DMS 273 (cell line): ENCODE data around the gene ERMAP.

Source experiments
- DNase-seq: peaks from one replicate; lab custom pipeline; 2025; ENCODE audit not compliant: unreplicated experiment; lab: John Stamatoyannopoulos, UW

Gene ERMAP

GRCh38 chr1:42816585-42817439 is at the start of gene ERMAP, which contains the start of gene SVBP:
Gene ERMAP, plus strand, starts transcription at chr1:42817122. Its CDS starts 13,327 bp downstream, at chr1:42830449.
Gene SVBP, minus strand, starts transcription at chr1:42817397. Its CDS starts 853 bp downstream, at chr1:42816544.
- peak; percentile 96 for DNase-seq

GRCh38 chr1:42767510-42768000 is 49.4 kb upstream of the ERMAP start:
- DNase-seq, result no peak

GRCh38 chr1:42768172-42768571 is 48.8 kb upstream of the ERMAP start:
- DNase-seq, result no peak

GRCh38 chr1:42769811-42770210 is 47.1 kb upstream of the ERMAP start:
- DNase-seq, result no peak

GRCh38 chr1:42773420-42773819 is 43.5 kb upstream of the ERMAP start:
- DNase-seq, result no peak

- DNase-seq, result no peak
These were observed 41.9 kb upstream of the ERMAP start for GRCh38 chr1:42774928-42775526.

- no peak for DNase-seq
These were observed 40.4 kb upstream of the ERMAP start for GRCh38 chr1:42776502-42776901.

GRCh38 chr1:42777852-42778251 is 39.1 kb upstream of the ERMAP start:
- peak; percentile 75 for DNase-seq

GRCh38 chr1:42779725-42780124 is 37.2 kb upstream of the ERMAP start:
- DNase-seq, result no peak

- DNase-seq, result no peak
These were observed 36.7 kb upstream of the ERMAP start for GRCh38 chr1:42780176-42780575.

- DNase-seq, result no peak
These were observed 33.8 kb upstream of the ERMAP start for GRCh38 chr1:42783092-42783491.

- no peak for DNase-seq
These were observed 32.4 kb upstream of the ERMAP start for GRCh38 chr1:42784547-42784945.

GRCh38 chr1:42784946-42785693 is 31.8 kb upstream of the ERMAP start, which contains the start of gene TMEM269:
Gene TMEM269, plus strand, starts transcription at chr1:42784991. Its CDS starts 4,903 bp downstream, at chr1:42789894.
- no peak for DNase-seq

- no peak for DNase-seq
These were observed 30.8 kb upstream of the ERMAP start for GRCh38 chr1:42786097-42786496.

GRCh38 chr1:42788021-42788420 is 28.9 kb upstream of the ERMAP start:
- DNase-seq, result no peak

- DNase-seq, result no peak
These were observed 23.1 kb upstream of the ERMAP start for GRCh38 chr1:42793824-42794223.

- no peak for DNase-seq
These were observed 19.5 kb upstream of the ERMAP start for GRCh38 chr1:42797414-42797813.

- DNase-seq, result no peak
These were observed 18.9 kb upstream of the ERMAP start for GRCh38 chr1:42797979-42798378.

GRCh38 chr1:42801832-42802473 is 15.0 kb upstream of the ERMAP start:
- no peak for DNase-seq

- peak; percentile 25 for DNase-seq
These were observed 10.8 kb upstream of the ERMAP start for GRCh38 chr1:42806171-42806570.

- no peak for DNase-seq
These were observed 10.3 kb upstream of the ERMAP start for GRCh38 chr1:42806593-42806992.
